ENCODE measurements around the gene LBH. TPM values are rescaled to one million over a fixed set of nuclear protein-coding genes. Genes with fewer than 3 reads are reported as not detected.

Gene LBH
- total RNA-seq, 1 experiment from 2014 or later, result 1.1 TPM

- BruUV-seq (replicated peaks), result no TSS peak
- CTCF ChIA-PET, result interaction anchor here (0.6 to 12.8 kb wide), 19 partner anchors 12 to 1867 kb away, joined by 3 to 471 read pairs (median 6); no protein-coding TSS in a partner anchor
- H3K27me3 Mint-ChIP-seq (ENCODE audit: insufficient read depth, unreplicated experiment), result no peaks in the 10 kb centered on the region
- DNase-seq (ENCODE audit: unreplicated experiment), result peak; percentile 47
- H3K4me3 Mint-ChIP-seq (ENCODE audit: unreplicated experiment), result no peak overlapping the region
- intact Hi-C loops (cut with micrococcal nuclease), result loop anchor here (2.0 to 10.0 kb wide), 2 partner anchors 116 to 968 kb away; no protein-coding TSS in a partner anchor
- no peak for TF ChIP-seq CTCF (IDR thresholded peaks at IDR 0.05; ENCODE audit: unreplicated experiment)
- H3K36me3 Mint-ChIP-seq (ENCODE audit: insufficient read depth, unreplicated experiment), result no peaks in the 10 kb centered on the region
- H3K4me1 Mint-ChIP-seq (ENCODE audit: insufficient read depth, unreplicated experiment), result peaks cover 6% of the 10 kb centered on the region
- no peak overlapping the region for H3K27ac Mint-ChIP-seq (ENCODE audit: low read depth, unreplicated experiment)
- H3K9me3 Mint-ChIP-seq (ENCODE audit: unreplicated experiment), result no peaks in the 10 kb centered on the region
- POLR2A ChIA-PET, result interaction anchor here (1.9 to 3.0 kb wide), 2 partner anchors 41 to 505 kb away, joined by 8 to 36 read pairs; no protein-coding TSS in a partner anchor
Observed at GRCh38 chr2:30206461-30207430, 24.6 kb upstream of the LBH start.

GRCh38 chr2:30208453-30208852 is 22.9 kb upstream of the LBH start:
- no peaks in the 10 kb centered on the region for H3K9me3 Mint-ChIP-seq (ENCODE audit: unreplicated experiment)
- no peak overlapping the region for H3K27ac Mint-ChIP-seq (ENCODE audit: low read depth, unreplicated experiment)
- POLR2A ChIA-PET, result interaction anchor here (1.1 to 3.0 kb wide), 3 partner anchors 18 to 504 kb away, joined by 3 to 36 read pairs (median 8); no protein-coding TSS in a partner anchor
- no peaks in the 10 kb centered on the region for H3K36me3 Mint-ChIP-seq (ENCODE audit: insufficient read depth, unreplicated experiment)
- DNase-seq (ENCODE audit: unreplicated experiment), result peak; percentile 73
- no peak overlapping the region for H3K4me3 Mint-ChIP-seq (ENCODE audit: unreplicated experiment)
- TF ChIP-seq CTCF (IDR thresholded peaks at IDR 0.05; ENCODE audit: unreplicated experiment), result peak; percentile 90
- CTCF ChIA-PET, result interaction anchor here (0.6 to 12.8 kb wide), 60 partner anchors 10 to 960 kb away, joined by 3 to 471 read pairs (median 4); partner anchors contain the start of gene LCLAT1
- intact Hi-C loops (cut with micrococcal nuclease), result loop anchor here (1.0 to 10.0 kb wide), 6 partner anchors 43 to 966 kb away; no protein-coding TSS in a partner anchor
- H3K4me1 Mint-ChIP-seq (ENCODE audit: insufficient read depth, unreplicated experiment), result peaks cover 6% of the 10 kb centered on the region
- no TSS peak for BruUV-seq (replicated peaks)
- no peaks in the 10 kb centered on the region for H3K27me3 Mint-ChIP-seq (ENCODE audit: insufficient read depth, unreplicated experiment)

GRCh38 chr2:30209227-30209626 is 22.1 kb upstream of the LBH start:
- no peaks in the 10 kb centered on the region for H3K36me3 Mint-ChIP-seq (ENCODE audit: insufficient read depth, unreplicated experiment)
- intact Hi-C loops (cut with micrococcal nuclease), result loop anchor here (10.0 kb wide), 1 partner anchor 966 kb away; no protein-coding TSS in a partner anchor
- no TSS peak for BruUV-seq (replicated peaks)
- TF ChIP-seq CTCF (IDR thresholded peaks at IDR 0.05; ENCODE audit: unreplicated experiment), result no peak
- H3K4me1 Mint-ChIP-seq (ENCODE audit: insufficient read depth, unreplicated experiment), result peaks cover 6% of the 10 kb centered on the region
- POLR2A ChIA-PET, result interaction anchor here (1.1 to 1.4 kb wide), 2 partner anchors 44 to 316 kb away, joined by 3 to 4 read pairs; no protein-coding TSS in a partner anchor
- H3K4me3 Mint-ChIP-seq (ENCODE audit: unreplicated experiment), result no peak overlapping the region
- CTCF ChIA-PET, result interaction anchor here (0.6 to 12.8 kb wide), 46 partner anchors 9 to 1729 kb away, joined by 3 to 471 read pairs (median 4); partner anchors contain the start of gene LCLAT1
- H3K27ac Mint-ChIP-seq (ENCODE audit: low read depth, unreplicated experiment), result no peak overlapping the region
- DNase-seq (ENCODE audit: unreplicated experiment), result no peak
- no peaks in the 10 kb centered on the region for H3K27me3 Mint-ChIP-seq (ENCODE audit: insufficient read depth, unreplicated experiment)
- H3K9me3 Mint-ChIP-seq (ENCODE audit: unreplicated experiment), result no peaks in the 10 kb centered on the region

GRCh38 chr2:30213326-30213725 is 18.0 kb upstream of the LBH start:
- CTCF ChIA-PET, result interaction anchor here (0.7 to 12.8 kb wide), 5 partner anchors 48 to 495 kb away, joined by 3 to 471 read pairs (median 8); no protein-coding TSS in a partner anchor

More at GRCh38 chr2:30213326-30213725, 18.0 kb upstream of the LBH start:
- no peak for DNase-seq (ENCODE audit: unreplicated experiment)
- intact Hi-C loops (cut with micrococcal nuclease), result no loop called here
- Mint-ChIP-seq H3K4me3 (ENCODE audit: unreplicated experiment) (no peak overlapping the region), H3K27me3 (ENCODE audit: insufficient read depth, unreplicated experiment) (no peaks in the 10 kb centered on the region), H3K36me3 (ENCODE audit: insufficient read depth, unreplicated experiment) (no peaks in the 10 kb centered on the region), H3K4me1 (ENCODE audit: insufficient read depth, unreplicated experiment) (peaks cover 8% of the 10 kb centered on the region), H3K9me3 (ENCODE audit: unreplicated experiment) (no peaks in the 10 kb centered on the region), H3K27ac (ENCODE audit: low read depth, unreplicated experiment) (no peak overlapping the region)
- no TSS peak for BruUV-seq (replicated peaks)
- POLR2A ChIA-PET, result no interaction called here
- no peak for TF ChIP-seq CTCF (IDR thresholded peaks at IDR 0.05; ENCODE audit: unreplicated experiment)
